ENCODE measurements around the gene COL6A6.

The COL6A6 gene

DNA sequence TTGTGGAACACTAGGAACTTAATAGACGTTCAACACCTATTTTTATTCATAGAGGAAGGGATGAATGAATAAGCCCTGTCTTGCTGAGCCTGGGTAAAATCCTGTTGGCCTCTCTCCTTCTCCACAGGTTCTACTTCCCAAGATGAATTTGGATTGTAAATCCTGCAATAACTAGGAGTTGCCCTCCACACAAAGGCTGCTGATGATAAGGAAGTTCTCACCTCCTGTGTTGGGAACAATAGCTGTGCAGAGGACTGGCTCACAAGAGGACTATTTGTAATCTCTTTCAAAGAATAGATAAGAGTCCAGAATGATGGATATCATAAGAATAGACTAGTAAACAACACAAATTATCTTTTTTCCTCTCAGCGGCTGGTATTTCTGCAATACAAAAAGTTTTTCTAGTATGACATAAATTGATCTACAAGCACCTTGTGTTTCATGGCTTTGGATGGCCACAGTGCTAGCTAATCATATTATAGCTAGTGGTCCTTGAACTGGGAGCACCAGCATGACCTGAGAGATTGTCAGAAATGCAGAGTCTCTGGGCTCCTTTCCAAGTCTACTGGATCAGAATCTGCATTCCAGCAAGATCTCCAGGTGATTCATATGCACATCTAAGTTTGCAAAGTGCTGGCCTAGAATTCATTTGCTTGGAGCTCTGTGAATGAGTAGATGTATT is 28.1 kb upstream of the COL6A6 start:
- ChIA-PET CTCF (no interaction called here), POLR2A (no interaction called here)
- no peak for TF ChIP-seq FOXA1 (IDR thresholded peaks at IDR 0.05)
- no peak for DNase-seq (ENCODE audit: extremely low spot score)

DNA sequence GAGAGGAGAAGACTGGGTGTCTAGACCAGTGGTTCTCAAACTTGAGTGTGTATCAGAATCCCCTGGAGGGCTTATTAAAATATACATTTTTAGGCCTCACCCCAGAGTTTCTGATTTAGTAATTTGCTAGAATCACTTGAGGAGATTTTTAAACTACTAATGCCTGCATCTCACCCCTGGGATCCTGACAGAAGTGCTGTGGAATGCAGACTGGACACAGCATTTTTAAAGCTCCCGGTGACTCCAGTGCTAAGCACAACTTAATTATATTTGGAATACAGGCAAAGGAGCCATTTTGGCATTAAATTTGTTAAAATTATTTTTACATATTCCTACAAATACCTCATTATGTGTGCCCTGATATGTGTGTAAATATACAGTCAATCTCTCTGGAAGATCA is 26.7 kb upstream of the COL6A6 start:
- ChIA-PET POLR2A (no interaction called here), CTCF (no interaction called here)
- no peak for DNase-seq (ENCODE audit: extremely low spot score)
- no peak for TF ChIP-seq FOXK2 (IDR thresholded peaks at IDR 0.05)
- TF ChIP-seq SUZ12 (IDR thresholded peaks at IDR 0.05) = no peak
- TF ChIP-seq SP1 (IDR thresholded peaks at IDR 0.05) = no peak
- no peak for TF ChIP-seq ARNT (IDR thresholded peaks at IDR 0.05)
- no peak for TF ChIP-seq ELF4 (IDR thresholded peaks at IDR 0.05)
- no peak for TF ChIP-seq ZNF384 (IDR thresholded peaks at IDR 0.05)
- no peak for TF ChIP-seq L3MBTL2 (conservative IDR thresholded peaks at IDR 0.05)
- TF ChIP-seq, protein P1, sequence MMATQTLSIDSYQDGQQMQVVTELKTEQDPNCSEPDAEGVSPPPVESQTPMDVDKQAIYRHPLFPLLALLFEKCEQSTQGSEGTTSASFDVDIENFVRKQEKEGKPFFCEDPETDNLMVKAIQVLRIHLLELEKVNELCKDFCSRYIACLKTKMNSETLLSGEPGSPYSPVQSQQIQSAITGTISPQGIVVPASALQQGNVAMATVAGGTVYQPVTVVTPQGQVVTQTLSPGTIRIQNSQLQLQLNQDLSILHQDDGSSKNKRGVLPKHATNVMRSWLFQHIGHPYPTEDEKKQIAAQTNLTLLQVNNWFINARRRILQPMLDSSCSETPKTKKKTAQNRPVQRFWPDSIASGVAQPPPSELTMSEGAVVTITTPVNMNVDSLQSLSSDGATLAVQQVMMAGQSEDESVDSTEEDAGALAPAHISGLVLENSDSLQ (IDR thresholded peaks at IDR 0.05) = no peak
- TF ChIP-seq NFRKB (IDR thresholded peaks at IDR 0.05) = no peak
- TF ChIP-seq LEF1 (IDR thresholded peaks at IDR 0.05; ENCODE audit: borderline replicate concordance) = no peak
- no peak for TF ChIP-seq TARDBP (IDR thresholded peaks at IDR 0.05)
- TF ChIP-seq CTBP1 (IDR thresholded peaks at IDR 0.05; ENCODE audit: borderline replicate concordance) = no peak
- TF ChIP-seq BHLHE40 (IDR thresholded peaks at IDR 0.05; ENCODE audit: borderline replicate concordance) = no peak
- no peak for TF ChIP-seq FOXM1 (IDR thresholded peaks at IDR 0.05; ENCODE audit: borderline replicate concordance)
- TF ChIP-seq HDGF (IDR thresholded peaks at IDR 0.05; ENCODE audit: borderline replicate concordance) = no peak

DNA sequence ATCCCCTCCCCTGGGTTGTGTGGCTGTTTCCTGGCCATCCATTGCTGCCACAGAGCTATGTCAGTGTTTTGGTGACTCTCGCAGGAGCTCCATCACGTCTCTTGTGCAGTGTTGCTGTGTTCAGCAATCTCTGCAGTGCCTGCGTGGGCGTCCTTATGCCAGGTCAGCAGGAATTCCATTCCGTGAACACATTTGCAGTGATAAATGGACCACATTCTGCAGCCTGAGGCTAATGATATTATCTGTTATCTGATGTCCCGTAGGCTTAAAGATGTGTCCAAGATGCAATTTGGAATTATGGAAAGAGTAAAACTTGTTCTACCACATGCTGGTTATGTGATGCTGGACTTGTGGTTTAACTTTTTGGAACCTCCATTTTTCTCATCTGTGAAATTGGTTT is 25.5 kb upstream of the COL6A6 start:
- no peak for TF ChIP-seq BHLHE40 (IDR thresholded peaks at IDR 0.05; ENCODE audit: borderline replicate concordance)
- peak; percentile 10 for DNase-seq (ENCODE audit: extremely low spot score)
- POLR2A ChIA-PET = no interaction called here
- CTCF ChIA-PET = no interaction called here

DNA sequence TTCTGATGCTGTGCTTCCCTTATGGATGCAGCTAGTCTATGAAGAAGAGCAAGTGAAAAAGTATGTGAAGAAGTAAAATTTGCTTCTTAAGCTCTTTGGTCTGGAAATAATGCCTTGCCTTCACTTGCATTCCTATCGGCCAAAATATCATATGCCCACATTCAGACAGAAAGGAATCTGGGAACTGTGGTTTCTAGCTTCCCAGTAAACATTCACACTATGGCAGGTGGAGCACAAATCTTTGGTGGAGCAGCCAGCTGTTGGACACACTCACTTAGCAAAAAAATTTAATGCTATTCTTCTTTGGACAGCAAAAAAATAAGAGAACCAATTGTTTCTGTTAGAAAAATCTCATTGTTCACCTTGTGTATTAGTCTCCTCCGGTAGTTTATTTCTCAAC is 12.3 kb upstream of the COL6A6 start:
- no peak for DNase-seq (ENCODE audit: extremely low spot score)
- ChIA-PET CTCF (no interaction called here), POLR2A (no interaction called here)
- no peak for TF ChIP-seq FOXK2 (IDR thresholded peaks at IDR 0.05)
- no peak for TF ChIP-seq FOXM1 (IDR thresholded peaks at IDR 0.05; ENCODE audit: borderline replicate concordance)
- TF ChIP-seq ELF4 (IDR thresholded peaks at IDR 0.05) = no peak
- TF ChIP-seq HDGF (IDR thresholded peaks at IDR 0.05; ENCODE audit: borderline replicate concordance) = no peak
- no peak for TF ChIP-seq L3MBTL2 (conservative IDR thresholded peaks at IDR 0.05)
- TF ChIP-seq CTBP1 (IDR thresholded peaks at IDR 0.05; ENCODE audit: borderline replicate concordance) = no peak
- TF ChIP-seq SP1 (IDR thresholded peaks at IDR 0.05) = no peak
- TF ChIP-seq ZNF384 (IDR thresholded peaks at IDR 0.05) = no peak
- no peak for TF ChIP-seq SUZ12 (IDR thresholded peaks at IDR 0.05)
- no peak for TF ChIP-seq BHLHE40 (IDR thresholded peaks at IDR 0.05; ENCODE audit: borderline replicate concordance)
- no peak for TF ChIP-seq TARDBP (IDR thresholded peaks at IDR 0.05)
- TF ChIP-seq, protein P1 (IDR thresholded peaks at IDR 0.05) = no peak
- no peak for TF ChIP-seq LEF1 (IDR thresholded peaks at IDR 0.05; ENCODE audit: borderline replicate concordance)
- no peak for TF ChIP-seq ARNT (IDR thresholded peaks at IDR 0.05)
- no peak for TF ChIP-seq FOXA1 (IDR thresholded peaks at IDR 0.05)
- TF ChIP-seq NFRKB (IDR thresholded peaks at IDR 0.05) = no peak

DNA sequence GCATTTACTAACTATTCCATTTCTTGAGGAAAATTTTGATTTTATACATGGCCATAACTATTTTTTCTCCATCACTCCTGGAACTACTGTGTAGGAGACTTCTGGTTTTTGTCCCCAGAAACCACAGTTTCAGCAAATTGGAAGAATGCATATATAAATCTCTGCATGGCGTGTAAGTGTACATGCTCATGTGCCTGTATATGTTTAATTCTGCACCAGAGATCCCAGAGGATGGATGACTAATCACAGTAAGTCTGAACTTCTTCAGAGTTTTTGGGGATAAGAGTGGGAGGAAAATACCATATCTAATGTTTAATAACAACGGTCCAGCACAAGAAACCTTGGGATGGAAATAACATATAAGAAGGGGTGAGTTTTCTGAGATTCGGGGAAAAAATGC is 10.9 kb upstream of the COL6A6 start:
- CTCF ChIA-PET = interaction anchor here (1.1 kb wide), 1 partner anchor 25 kb away, joined by 3 read pairs; no protein-coding TSS in a partner anchor
- TF ChIP-seq CTBP1 (IDR thresholded peaks at IDR 0.05; ENCODE audit: borderline replicate concordance) (no peak), LEF1 (IDR thresholded peaks at IDR 0.05; ENCODE audit: borderline replicate concordance) (no peak), FOXK2 (IDR thresholded peaks at IDR 0.05) (no peak), FOXA1 (IDR thresholded peaks at IDR 0.05) (no peak), NFRKB (IDR thresholded peaks at IDR 0.05) (no peak), ZNF384 (IDR thresholded peaks at IDR 0.05) (no peak)
- TF ChIP-seq, protein P1 (IDR thresholded peaks at IDR 0.05) = no peak
- POLR2A ChIA-PET = no interaction called here
- DNase-seq (ENCODE audit: extremely low spot score) = no peak

DNA sequence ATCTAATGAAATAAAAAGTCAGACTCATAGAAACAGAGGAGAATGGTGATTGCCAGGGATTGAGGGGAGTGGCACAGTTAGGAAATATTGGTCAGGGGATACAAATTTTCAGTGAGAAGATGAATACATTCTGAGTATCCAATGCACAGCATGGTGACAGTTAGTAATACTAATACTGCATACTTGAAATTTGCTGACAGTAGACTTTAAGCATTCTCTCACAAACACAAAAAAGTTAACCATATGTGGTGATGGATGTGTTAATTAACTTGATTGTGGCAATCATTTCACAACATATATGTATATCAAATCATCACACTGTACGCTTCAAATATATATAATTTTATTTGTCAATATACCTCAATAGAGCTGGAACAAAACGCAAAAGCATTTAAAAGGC is 9.2 kb upstream of the COL6A6 start:
- POLR2A ChIA-PET = no interaction called here
- TF ChIP-seq FOXA1 (IDR thresholded peaks at IDR 0.05) = no peak
- TF ChIP-seq, protein P1 (IDR thresholded peaks at IDR 0.05) = no peak
- no peak for TF ChIP-seq LEF1 (IDR thresholded peaks at IDR 0.05; ENCODE audit: borderline replicate concordance)
- no peak for TF ChIP-seq BHLHE40 (IDR thresholded peaks at IDR 0.05; ENCODE audit: borderline replicate concordance)
- no peak for TF ChIP-seq NFRKB (IDR thresholded peaks at IDR 0.05)
- no peak for TF ChIP-seq TARDBP (IDR thresholded peaks at IDR 0.05)
- TF ChIP-seq L3MBTL2 (conservative IDR thresholded peaks at IDR 0.05) = no peak
- no peak for TF ChIP-seq HDGF (IDR thresholded peaks at IDR 0.05; ENCODE audit: borderline replicate concordance)
- no peak for TF ChIP-seq CTBP1 (IDR thresholded peaks at IDR 0.05; ENCODE audit: borderline replicate concordance)
- no peak for TF ChIP-seq FOXM1 (IDR thresholded peaks at IDR 0.05; ENCODE audit: borderline replicate concordance)
- TF ChIP-seq SUZ12 (IDR thresholded peaks at IDR 0.05) = no peak
- no peak for TF ChIP-seq ZNF384 (IDR thresholded peaks at IDR 0.05)
- TF ChIP-seq ELF4 (IDR thresholded peaks at IDR 0.05) = no peak
- no peak for TF ChIP-seq SP1 (IDR thresholded peaks at IDR 0.05)
- no peak for TF ChIP-seq ARNT (IDR thresholded peaks at IDR 0.05)
- TF ChIP-seq FOXK2 (IDR thresholded peaks at IDR 0.05) = no peak
- no peak for DNase-seq (ENCODE audit: extremely low spot score)
- CTCF ChIA-PET = no interaction called here

Data from HEK293T (cell line).